Measurements from ENCODE around the gene FLYWCH1. TPM values are rescaled to one million over a fixed set of nuclear protein-coding genes. Genes with fewer than 3 reads are reported as not detected.

The FLYWCH1 gene
- total RNA-seq, 1 donor from 2014 or later = 5.1 TPM

DNA sequence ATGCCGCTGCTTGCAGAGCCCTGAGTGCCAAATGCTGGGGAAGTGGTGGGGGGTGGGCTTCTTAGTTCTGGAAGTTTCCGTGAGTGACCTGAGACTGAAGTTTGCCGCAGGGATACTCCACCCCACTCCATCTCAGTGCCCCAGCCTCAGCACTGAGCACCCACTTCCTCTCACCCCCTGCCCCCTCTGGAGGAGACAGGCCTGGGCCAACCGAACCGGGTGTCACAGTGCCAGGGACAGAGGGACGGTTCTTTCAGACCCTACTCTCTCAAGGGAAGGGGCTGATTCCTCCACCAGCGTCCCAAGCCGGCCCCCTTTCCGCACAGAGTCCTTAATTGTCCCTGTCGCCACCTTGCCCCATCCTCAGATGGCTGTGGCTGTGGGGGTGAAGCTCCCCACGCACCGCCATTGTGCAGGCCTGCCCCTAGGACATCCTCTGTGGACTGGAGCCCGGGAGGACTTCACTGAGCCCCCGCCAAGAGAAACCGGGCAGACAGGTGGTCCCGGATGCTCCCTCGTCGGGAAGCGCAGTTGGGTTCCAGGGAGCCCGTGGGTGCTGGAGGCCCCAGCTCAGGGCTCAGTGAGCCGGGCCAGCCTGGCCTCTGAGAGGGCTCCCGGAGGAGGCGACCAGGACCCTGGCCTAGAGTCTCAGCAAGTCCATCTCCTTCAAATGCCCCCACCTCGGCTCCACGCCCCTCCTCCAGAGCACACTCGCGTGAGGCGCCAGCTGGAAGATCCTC is 50.8 kb downstream of the FLYWCH1 start:
- Mint-ChIP-seq H3K36me3 (no peaks in the 10 kb centered on the region), H3K4me1 (peaks cover 7% of the 10 kb centered on the region), H3K4me3 (peak overlapping the region; percentile 72), H3K9me3 (no peaks in the 10 kb centered on the region), H3K27ac (no peak overlapping the region), H3K27me3 (ENCODE audit: insufficient read depth, low read depth) (peaks cover 15% of the 10 kb centered on the region)
- H3K79me2 ChIP-seq (ENCODE audit: low read depth) = no peaks in the 10 kb centered on the region
- TF ChIP-seq, protein P1, sequence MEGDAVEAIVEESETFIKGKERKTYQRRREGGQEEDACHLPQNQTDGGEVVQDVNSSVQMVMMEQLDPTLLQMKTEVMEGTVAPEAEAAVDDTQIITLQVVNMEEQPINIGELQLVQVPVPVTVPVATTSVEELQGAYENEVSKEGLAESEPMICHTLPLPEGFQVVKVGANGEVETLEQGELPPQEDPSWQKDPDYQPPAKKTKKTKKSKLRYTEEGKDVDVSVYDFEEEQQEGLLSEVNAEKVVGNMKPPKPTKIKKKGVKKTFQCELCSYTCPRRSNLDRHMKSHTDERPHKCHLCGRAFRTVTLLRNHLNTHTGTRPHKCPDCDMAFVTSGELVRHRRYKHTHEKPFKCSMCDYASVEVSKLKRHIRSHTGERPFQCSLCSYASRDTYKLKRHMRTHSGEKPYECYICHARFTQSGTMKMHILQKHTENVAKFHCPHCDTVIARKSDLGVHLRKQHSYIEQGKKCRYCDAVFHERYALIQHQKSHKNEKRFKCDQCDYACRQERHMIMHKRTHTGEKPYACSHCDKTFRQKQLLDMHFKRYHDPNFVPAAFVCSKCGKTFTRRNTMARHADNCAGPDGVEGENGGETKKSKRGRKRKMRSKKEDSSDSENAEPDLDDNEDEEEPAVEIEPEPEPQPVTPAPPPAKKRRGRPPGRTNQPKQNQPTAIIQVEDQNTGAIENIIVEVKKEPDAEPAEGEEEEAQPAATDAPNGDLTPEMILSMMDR (IDR thresholded peaks at IDR 0.05) = no peak
- TF ChIP-seq EZH2phosphoT487 (IDR thresholded peaks at IDR 0.05) (no peak), EZH2 (IDR thresholded peaks at IDR 0.05) (peak; percentile 9)
- no peaks in the 10 kb centered on the region for H3K9me3 ChIP-seq (ENCODE audit: low read depth)
- peak overlapping the region; percentile 63 for H3K4me3 ChIP-seq
- H3K4me1 ChIP-seq = peaks cover 18% of the 10 kb centered on the region
- H3K36me3 ChIP-seq = no peaks in the 10 kb centered on the region
- peak overlapping the region; percentile 98 for H3K4me2 ChIP-seq
- peak; percentile 24 for DNase-seq (ENCODE audit: low spot score)
- no peak overlapping the region for H3K27ac ChIP-seq
- no peak overlapping the region for H2AFZ ChIP-seq (replicated peaks)
- peaks cover 57% of the 10 kb centered on the region for H3K27me3 ChIP-seq
- H3K9ac ChIP-seq = no peak overlapping the region
- H3F3A ChIP-seq (ENCODE audit: low read depth) = peaks cover 35% of the 10 kb centered on the region
- peaks cover 23% of the 10 kb centered on the region for H4K20me1 ChIP-seq (ENCODE audit: low read depth)

GRCh38 chr16:2963074-2963722 is 51.5 kb downstream of the FLYWCH1 start:
- Histone ChIP-seq H3K4me2 (peak overlapping the region; percentile 98), H3F3A (ENCODE audit: low read depth) (peaks cover 39% of the 10 kb centered on the region), H3K27ac (no peak overlapping the region), H3K79me2 (ENCODE audit: low read depth) (no peaks in the 10 kb centered on the region), H3K27me3 (peaks cover 64% of the 10 kb centered on the region), H2AFZ (replicated peaks) (peak overlapping the region; percentile 75), H3K4me1 (peaks cover 18% of the 10 kb centered on the region), H3K4me3 (peak overlapping the region; percentile 63), H4K20me1 (ENCODE audit: low read depth) (peaks cover 30% of the 10 kb centered on the region), H3K9me3 (ENCODE audit: low read depth) (no peaks in the 10 kb centered on the region), H3K36me3 (no peaks in the 10 kb centered on the region), H3K9ac (no peak overlapping the region)
- Mint-ChIP-seq H3K4me1 (peaks cover 10% of the 10 kb centered on the region), H3K4me3 (peak overlapping the region; percentile 86), H3K27me3 (ENCODE audit: insufficient read depth, low read depth) (peaks cover 18% of the 10 kb centered on the region), H3K36me3 (no peaks in the 10 kb centered on the region), H3K27ac (no peak overlapping the region), H3K9me3 (peaks cover 3% of the 10 kb centered on the region)
- DNase-seq (ENCODE audit: low spot score) = peak; percentile 54
- TF ChIP-seq EZH2phosphoT487 (IDR thresholded peaks at IDR 0.05) = no peak
- TF ChIP-seq, protein P1 (IDR thresholded peaks at IDR 0.05) = no peak
- peak; percentile 8 for TF ChIP-seq EZH2 (IDR thresholded peaks at IDR 0.05)

DNA sequence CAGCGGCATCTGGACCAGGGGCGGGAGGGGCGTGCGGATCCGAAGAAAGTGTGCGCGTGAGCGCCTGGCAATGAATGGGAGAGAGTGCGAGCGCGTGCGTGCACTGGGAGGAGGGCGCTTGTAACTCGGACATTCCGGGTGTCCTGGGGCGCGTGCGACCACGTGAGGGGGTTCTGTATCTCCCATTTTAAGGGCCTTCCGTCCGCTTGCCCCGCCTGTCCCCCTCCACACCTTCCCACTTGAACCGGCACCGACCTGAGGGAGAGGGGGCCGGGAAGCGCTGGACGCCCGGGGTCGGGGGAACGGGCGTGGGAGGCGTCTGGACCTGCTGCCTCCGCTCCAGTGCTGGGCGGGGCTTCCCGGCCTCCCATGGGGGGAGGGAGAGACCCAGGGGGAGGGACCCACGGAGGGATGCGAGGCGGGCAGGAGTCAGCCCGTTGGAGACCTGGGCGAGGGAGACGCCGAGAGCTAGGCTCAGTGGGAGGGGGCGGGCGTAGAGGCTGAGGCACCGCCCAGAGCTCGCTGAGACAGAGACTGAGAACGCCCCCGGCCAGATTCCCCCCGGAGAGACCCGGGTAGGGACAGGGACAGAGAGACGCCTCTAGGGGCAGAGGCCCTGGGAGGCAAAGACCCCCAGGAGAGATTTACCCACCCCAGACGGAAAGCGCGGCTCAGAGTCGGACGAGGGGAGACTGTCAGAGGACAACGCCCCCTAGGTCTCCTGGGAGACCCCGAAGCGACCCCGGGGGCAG is 52.2 kb downstream of the FLYWCH1 start, which contains the start of gene KREMEN2:
KREMEN2 (plus strand) TSS at position 553 of the 752 bp plus-strand sequence. CDS start 246 bp downstream, outside the sequence.
- no peaks in the 10 kb centered on the region for H3K9me3 ChIP-seq (ENCODE audit: low read depth)
- Mint-ChIP-seq H3K27me3 (ENCODE audit: insufficient read depth, low read depth) (peaks cover 22% of the 10 kb centered on the region), H3K36me3 (no peaks in the 10 kb centered on the region), H3K4me1 (peaks cover 12% of the 10 kb centered on the region), H3K4me3 (peak within 1 kb of the TSS; percentile 86), H3K9me3 (peaks cover 5% of the 10 kb centered on the region), H3K27ac (no peak within 1 kb of the TSS)
- peaks cover 41% of the 10 kb centered on the region for H3F3A ChIP-seq (ENCODE audit: low read depth)
- H4K20me1 ChIP-seq (ENCODE audit: low read depth) = peaks cover 36% of the 10 kb centered on the region
- H2AFZ ChIP-seq (replicated peaks) = peak within 1 kb of the TSS; percentile 75
- H3K9ac ChIP-seq = no peak within 1 kb of the TSS
- H3K27ac ChIP-seq = no peak within 1 kb of the TSS
- peak; percentile 79 for DNase-seq (ENCODE audit: low spot score)
- peaks cover 18% of the 10 kb centered on the region for H3K4me1 ChIP-seq
- peaks cover 70% of the 10 kb centered on the region for H3K27me3 ChIP-seq
- H3K4me3 ChIP-seq = peak within 1 kb of the TSS; percentile 63
- H3K79me2 ChIP-seq (ENCODE audit: low read depth) = no peaks in the 10 kb centered on the region
- H3K36me3 ChIP-seq = no peaks in the 10 kb centered on the region
- peak within 1 kb of the TSS; percentile 98 for H3K4me2 ChIP-seq
- TF ChIP-seq EZH2 (IDR thresholded peaks at IDR 0.05) (peak; percentile 26), EZH2phosphoT487 (IDR thresholded peaks at IDR 0.05) (no peak)
- TF ChIP-seq, protein P1 (IDR thresholded peaks at IDR 0.05) = peak; percentile 42
